Progenitor cell of endocrine pancreas (in vitro differentiated cells): ENCODE results near the gene NFIX. TPM values are rescaled to one million over a fixed set of nuclear protein-coding genes. Genes with fewer than 3 reads are reported as not detected.

Source experiments
- DNase-seq: peaks from one replicate; pipeline ENCODE4 v3.0.0; 2021; ENCODE audit warnings: low spot score; ENCODE audit not compliant: unreplicated experiment
- H3K27ac Mint-ChIP-seq: 2 replicates; pipeline ENCODE4 v1.8.0; 2021; ENCODE audit warnings: mild to moderate bottlenecking, moderate library complexity, mixed read lengths
- H3K27me3 Mint-ChIP-seq: 2 replicates; pipeline ENCODE4 v1.8.0; 2021; ENCODE audit warnings: mixed read lengths
- H3K36me3 Mint-ChIP-seq: 2 replicates; pipeline ENCODE4 v1.8.0; 2022; ENCODE audit warnings: mixed read lengths; ENCODE audit not compliant: insufficient read depth
- H3K4me1 Mint-ChIP-seq: 2 replicates; pipeline ENCODE4 v1.8.0; 2021; ENCODE audit warnings: low read depth, mixed read lengths
- H3K4me3 Mint-ChIP-seq: 2 replicates; pipeline ENCODE4 v1.8.0; 2021; ENCODE audit warnings: low read depth, mild to moderate bottlenecking, moderate library complexity, mixed read lengths
- H3K9me3 Mint-ChIP-seq: 2 replicates; pipeline ENCODE4 v1.8.0; 2021; ENCODE audit warnings: low read depth, mixed read lengths
- CTCF ChIP-seq: fragments of 200-600 bp; sonication (generic); IDR thresholded peaks from one replicate; pipeline ENCODE4 v1.5.0; 2021; ENCODE audit warnings: antibody characterized with exemption, mild to moderate bottlenecking; ENCODE audit not compliant: unreplicated experiment
- total RNA-seq: library from RNA; stranded (reverse); gene quantifications from 2 replicates; pipeline ENCODE4 v1.2.1, GENCODE V29; 2021

The NFIX gene
- total RNA-seq, 1 donor from 2014 or later: 0.46 TPM

GRCh38 chr19:13033819-13034611 is 38.7 kb downstream of the NFIX start:
- Mint-ChIP-seq H3K4me3 (no peak overlapping the region), H3K9me3 (no peaks in the 10 kb centered on the region), H3K4me1 (peaks cover 7% of the 10 kb centered on the region), H3K27me3 (peaks cover 97% of the 10 kb centered on the region), H3K36me3 (no peaks in the 10 kb centered on the region), H3K27ac (no peak overlapping the region)
- no peak for DNase-seq
- TF ChIP-seq CTCF: peak; percentile 59

GRCh38 chr19:13034636-13035035 is 39.4 kb downstream of the NFIX start:
- no peak for TF ChIP-seq CTCF
- Mint-ChIP-seq H3K4me1 (peaks cover 7% of the 10 kb centered on the region), H3K27ac (no peak overlapping the region), H3K4me3 (no peak overlapping the region), H3K27me3 (peaks cover 97% of the 10 kb centered on the region), H3K36me3 (no peaks in the 10 kb centered on the region), H3K9me3 (no peaks in the 10 kb centered on the region)
- DNase-seq: no peak

- H3K27ac Mint-ChIP-seq: no peak overlapping the region
- no peak for TF ChIP-seq CTCF
- no peak overlapping the region for H3K4me3 Mint-ChIP-seq
- H3K9me3 Mint-ChIP-seq: no peaks in the 10 kb centered on the region
- peaks cover 97% of the 10 kb centered on the region for H3K27me3 Mint-ChIP-seq
- H3K36me3 Mint-ChIP-seq: no peaks in the 10 kb centered on the region
- no peak for DNase-seq
- H3K4me1 Mint-ChIP-seq: peaks cover 7% of the 10 kb centered on the region
These were observed 40.6 kb downstream of the NFIX start for GRCh38 chr19:13035820-13036365.

GRCh38 chr19:13036366-13036976 is 41.2 kb downstream of the NFIX start:
- no peak for DNase-seq
- Mint-ChIP-seq H3K9me3 (no peaks in the 10 kb centered on the region), H3K36me3 (no peaks in the 10 kb centered on the region), H3K27me3 (peaks cover 94% of the 10 kb centered on the region), H3K27ac (no peak overlapping the region), H3K4me1 (peaks cover 7% of the 10 kb centered on the region), H3K4me3 (no peak overlapping the region)
- TF ChIP-seq CTCF: no peak

- peaks cover 87% of the 10 kb centered on the region for H3K27me3 Mint-ChIP-seq
- H3K36me3 Mint-ChIP-seq: no peaks in the 10 kb centered on the region
These were observed 41.9 kb downstream of the NFIX start for GRCh38 chr19:13037161-13037560.

More at GRCh38 chr19:13037161-13037560, 41.9 kb downstream of the NFIX start:
- Mint-ChIP-seq H3K4me3 (no peak overlapping the region), H3K4me1 (peaks cover 3% of the 10 kb centered on the region), H3K9me3 (no peaks in the 10 kb centered on the region), H3K27ac (no peak overlapping the region)
- no peak for DNase-seq
- TF ChIP-seq CTCF: no peak
